Mononuclear cell (primary cell): ENCODE data around the gene CTNNA2. TPM values are rescaled to one million over a fixed set of nuclear protein-coding genes. Genes with fewer than 3 reads are reported as not detected.

Source experiments
- H3K27me3 ChIP-seq: 2 replicates; pipeline ENCODE4 v1.6.0; 2011; ENCODE audit warnings: low read length, control low read depth; ENCODE audit not compliant: insufficient read depth
- H3K4me1 ChIP-seq: 2 replicates; pipeline ENCODE4 v1.5.1; 2011; ENCODE audit warnings: mild to moderate bottlenecking, low read length, control low read depth; ENCODE audit not compliant: insufficient read depth
- H3K4me3 ChIP-seq: 2 replicates; pipeline ENCODE4 v1.5.1; 2011; ENCODE audit warnings: mild to moderate bottlenecking, low read length, moderate library complexity
- H3K9me3 ChIP-seq: 2 replicates; pipeline ENCODE4 v1.5.1; 2011; ENCODE audit warnings: low read depth, mild to moderate bottlenecking, control low read depth, low read length
- total RNA-seq: library from RNA; depleted of rRNA; stranded (reverse); fragments of >200 nt; gene quantifications from one replicate; pipeline ENCODE4 v1.2.3, GENCODE V29; 2012

CTNNA2 gene
- total RNA-seq, 1 donor = not detected

- Histone ChIP-seq H3K9me3 (no peaks in the 10 kb centered on the region), H3K27me3 (no peaks in the 10 kb centered on the region), H3K4me1 (no peaks in the 10 kb centered on the region), H3K4me3 (no peak overlapping the region)
These were observed 200.4 kb downstream of the CTNNA2 start for GRCh38 chr2:79713131-79713785.

- Histone ChIP-seq H3K4me3 (no peak overlapping the region), H3K9me3 (no peaks in the 10 kb centered on the region), H3K4me1 (no peaks in the 10 kb centered on the region)
These were observed 201.4 kb downstream of the CTNNA2 start for GRCh38 chr2:79714283-79714682.

GRCh38 chr2:79715338-79715737, 202.5 kb downstream of the CTNNA2 start:
- Histone ChIP-seq H3K4me1 (no peaks in the 10 kb centered on the region), H3K27me3 (no peaks in the 10 kb centered on the region), H3K4me3 (no peak overlapping the region), H3K9me3 (no peaks in the 10 kb centered on the region)

More at GRCh38 chr2:79714283-79714682, 201.4 kb downstream of the CTNNA2 start:
- no peaks in the 10 kb centered on the region for H3K27me3 ChIP-seq

- Histone ChIP-seq H3K27me3 (no peaks in the 10 kb centered on the region), H3K9me3 (no peaks in the 10 kb centered on the region), H3K4me3 (no peak overlapping the region), H3K4me1 (no peaks in the 10 kb centered on the region)
These were observed 203.4 kb downstream of the CTNNA2 start for GRCh38 chr2:79716266-79716665.

- Histone ChIP-seq H3K9me3 (no peaks in the 10 kb centered on the region), H3K4me3 (no peak overlapping the region), H3K27me3 (no peaks in the 10 kb centered on the region), H3K4me1 (no peaks in the 10 kb centered on the region)
These were observed 204.6 kb downstream of the CTNNA2 start for GRCh38 chr2:79717364-79718007.

- no peaks in the 10 kb centered on the region for H3K4me1 ChIP-seq
- no peaks in the 10 kb centered on the region for H3K9me3 ChIP-seq
- H3K27me3 ChIP-seq = no peaks in the 10 kb centered on the region
- no peak overlapping the region for H3K4me3 ChIP-seq
These were observed 208.2 kb downstream of the CTNNA2 start for GRCh38 chr2:79721061-79721460.

GRCh38 chr2:79721966-79722365, 209.1 kb downstream of the CTNNA2 start:
- H3K27me3 ChIP-seq = no peaks in the 10 kb centered on the region
- no peak overlapping the region for H3K4me3 ChIP-seq
- H3K4me1 ChIP-seq = no peaks in the 10 kb centered on the region
- H3K9me3 ChIP-seq = no peaks in the 10 kb centered on the region

- Histone ChIP-seq H3K27me3 (no peaks in the 10 kb centered on the region), H3K4me3 (no peak overlapping the region), H3K4me1 (no peaks in the 10 kb centered on the region)
These were observed 211.0 kb downstream of the CTNNA2 start for GRCh38 chr2:79723830-79724229.

GRCh38 chr2:79729532-79729931, 216.7 kb downstream of the CTNNA2 start:
- H3K4me3 ChIP-seq = no peak overlapping the region
- no peaks in the 10 kb centered on the region for H3K4me1 ChIP-seq
- H3K27me3 ChIP-seq = no peaks in the 10 kb centered on the region
- no peaks in the 10 kb centered on the region for H3K9me3 ChIP-seq

More at GRCh38 chr2:79723830-79724229, 211.0 kb downstream of the CTNNA2 start:
- no peaks in the 10 kb centered on the region for H3K9me3 ChIP-seq

GRCh38 chr2:79734518-79734917, 221.7 kb downstream of the CTNNA2 start:
- Histone ChIP-seq H3K9me3 (no peaks in the 10 kb centered on the region), H3K4me3 (no peak overlapping the region), H3K27me3 (no peaks in the 10 kb centered on the region), H3K4me1 (no peaks in the 10 kb centered on the region)

GRCh38 chr2:79740879-79741443, 228.1 kb downstream of the CTNNA2 start:
- Histone ChIP-seq H3K27me3 (no peaks in the 10 kb centered on the region), H3K4me1 (no peaks in the 10 kb centered on the region), H3K4me3 (no peak overlapping the region), H3K9me3 (no peaks in the 10 kb centered on the region)

GRCh38 chr2:79750321-79750720, 237.5 kb downstream of the CTNNA2 start:
- no peaks in the 10 kb centered on the region for H3K4me1 ChIP-seq
- H3K9me3 ChIP-seq = no peaks in the 10 kb centered on the region
- H3K4me3 ChIP-seq = no peak overlapping the region
- no peaks in the 10 kb centered on the region for H3K27me3 ChIP-seq

GRCh38 chr2:79757526-79757925, 244.7 kb downstream of the CTNNA2 start:
- no peaks in the 10 kb centered on the region for H3K9me3 ChIP-seq
- no peaks in the 10 kb centered on the region for H3K27me3 ChIP-seq
- H3K4me3 ChIP-seq = no peak overlapping the region
- H3K4me1 ChIP-seq = no peaks in the 10 kb centered on the region

GRCh38 chr2:79758042-79758441, 245.2 kb downstream of the CTNNA2 start:
- H3K27me3 ChIP-seq = no peaks in the 10 kb centered on the region
- no peaks in the 10 kb centered on the region for H3K9me3 ChIP-seq
- no peak overlapping the region for H3K4me3 ChIP-seq

GRCh38 chr2:79758749-79759282, 246.0 kb downstream of the CTNNA2 start:
- H3K4me1 ChIP-seq = no peaks in the 10 kb centered on the region
- no peaks in the 10 kb centered on the region for H3K27me3 ChIP-seq

More at GRCh38 chr2:79758042-79758441, 245.2 kb downstream of the CTNNA2 start:
- H3K4me1 ChIP-seq = no peaks in the 10 kb centered on the region

More at GRCh38 chr2:79758749-79759282, 246.0 kb downstream of the CTNNA2 start:
- H3K9me3 ChIP-seq = no peaks in the 10 kb centered on the region
- H3K4me3 ChIP-seq = no peak overlapping the region
